GM06990 (cell line): Measurements from ENCODE around the gene MAD1L1.

ENCODE experiments used
- DNase-seq: peaks from one replicate; pipeline ENCODE4 v3.0.0-alpha.2; 2011; ENCODE audit not compliant: insufficient read length; ENCODE audit errors: extremely low read depth
- H3K27me3 ChIP-seq: replicated peaks from 2 replicates; pipeline ENCODE4 v1.6.0; 2011; ENCODE audit warnings: low read length; ENCODE audit not compliant: control insufficient read depth, insufficient read depth
- H3K36me3 ChIP-seq: 2 replicates; pipeline ENCODE4 v1.5.1; 2011; ENCODE audit warnings: low read length; ENCODE audit not compliant: control insufficient read depth, insufficient read depth
- H3K4me3 ChIP-seq: replicated peaks from 2 replicates; pipeline ENCODE4 v1.5.1; 2011; ENCODE audit warnings: low read depth, mild to moderate bottlenecking, control low read depth, low read length
- CTCF ChIP-seq: IDR thresholded peaks from 2 replicates; pipeline ENCODE4 v1.5.1; 2011; ENCODE audit warnings: low read length, control low read depth, mild to moderate bottlenecking, inconsistent platforms; ENCODE audit not compliant: insufficient read depth, poor library complexity, severe bottlenecking

MAD1L1 gene

GRCh38 chr7:2139004-2139699 is 93.6 kb downstream of the MAD1L1 start:
- no peaks in the 10 kb centered on the region for H3K27me3 ChIP-seq
- peaks cover 28% of the 10 kb centered on the region for H3K36me3 ChIP-seq
- H3K4me3 ChIP-seq, result no peak overlapping the region
- DNase-seq, result no peak
- TF ChIP-seq CTCF, result no peak

GRCh38 chr7:2138146-2138765 is 94.5 kb downstream of the MAD1L1 start:
- TF ChIP-seq CTCF, result no peak
- no peak overlapping the region for H3K4me3 ChIP-seq
- no peaks in the 10 kb centered on the region for H3K27me3 ChIP-seq
- DNase-seq, result peak; percentile 38
- peaks cover 21% of the 10 kb centered on the region for H3K36me3 ChIP-seq

- TF ChIP-seq CTCF, result no peak
- DNase-seq, result no peak
- Histone ChIP-seq H3K27me3 (no peaks in the 10 kb centered on the region), H3K4me3 (no peak overlapping the region), H3K36me3 (peaks cover 16% of the 10 kb centered on the region)
Observed at GRCh38 chr7:2134740-2135139, 98.0 kb downstream of the MAD1L1 start.

- Histone ChIP-seq H3K36me3 (peaks cover 15% of the 10 kb centered on the region), H3K4me3 (no peak overlapping the region), H3K27me3 (no peaks in the 10 kb centered on the region)
- DNase-seq, result no peak
- no peak for TF ChIP-seq CTCF
Observed at GRCh38 chr7:2132243-2132642, 100.5 kb downstream of the MAD1L1 start.

- TF ChIP-seq CTCF, result no peak
- H3K36me3 ChIP-seq, result peaks cover 15% of the 10 kb centered on the region
- H3K4me3 ChIP-seq, result no peak overlapping the region
- H3K27me3 ChIP-seq, result no peaks in the 10 kb centered on the region
- no peak for DNase-seq
Observed at GRCh38 chr7:2131800-2132199, 100.9 kb downstream of the MAD1L1 start.
